Colon (tissue), 2 donors: ENCODE results near the gene HDLBP.

Source experiments
- FAIRE-seq: peaks from 2 replicates; lab custom pipeline; 2012; peaks lifted over from hg19 to GRCh38; lab: Jason Lieb, UNC
- donor health status: control.
- donor health status: control.

HDLBP gene

DNA sequence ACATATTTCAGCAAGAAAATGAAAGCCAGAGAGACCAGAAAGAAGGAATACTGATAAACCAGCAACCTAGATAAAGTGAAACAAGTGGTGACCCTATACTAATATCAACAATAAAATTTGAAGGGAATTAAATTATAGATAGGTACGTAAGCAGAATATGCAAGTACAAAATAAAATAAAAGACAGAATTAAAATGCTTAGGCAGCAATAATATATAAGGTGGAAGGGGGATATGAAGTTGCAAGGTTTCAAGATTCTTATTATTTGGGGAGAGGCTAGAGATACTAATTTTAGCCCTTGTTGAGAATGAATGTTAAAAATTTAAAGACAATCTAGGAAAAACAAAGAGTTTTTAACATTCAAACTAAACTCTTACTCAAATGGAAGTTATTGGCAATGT lies 39.6 kb downstream of the HDLBP start:
- no peak for FAIRE-seq

- FAIRE-seq = no peak
Measured at GRCh38 chr2:241275504-241275903, 40.0 kb downstream of the HDLBP start.

- no peak for FAIRE-seq
Measured at GRCh38 chr2:241274127-241274526, 41.3 kb downstream of the HDLBP start.

DNA sequence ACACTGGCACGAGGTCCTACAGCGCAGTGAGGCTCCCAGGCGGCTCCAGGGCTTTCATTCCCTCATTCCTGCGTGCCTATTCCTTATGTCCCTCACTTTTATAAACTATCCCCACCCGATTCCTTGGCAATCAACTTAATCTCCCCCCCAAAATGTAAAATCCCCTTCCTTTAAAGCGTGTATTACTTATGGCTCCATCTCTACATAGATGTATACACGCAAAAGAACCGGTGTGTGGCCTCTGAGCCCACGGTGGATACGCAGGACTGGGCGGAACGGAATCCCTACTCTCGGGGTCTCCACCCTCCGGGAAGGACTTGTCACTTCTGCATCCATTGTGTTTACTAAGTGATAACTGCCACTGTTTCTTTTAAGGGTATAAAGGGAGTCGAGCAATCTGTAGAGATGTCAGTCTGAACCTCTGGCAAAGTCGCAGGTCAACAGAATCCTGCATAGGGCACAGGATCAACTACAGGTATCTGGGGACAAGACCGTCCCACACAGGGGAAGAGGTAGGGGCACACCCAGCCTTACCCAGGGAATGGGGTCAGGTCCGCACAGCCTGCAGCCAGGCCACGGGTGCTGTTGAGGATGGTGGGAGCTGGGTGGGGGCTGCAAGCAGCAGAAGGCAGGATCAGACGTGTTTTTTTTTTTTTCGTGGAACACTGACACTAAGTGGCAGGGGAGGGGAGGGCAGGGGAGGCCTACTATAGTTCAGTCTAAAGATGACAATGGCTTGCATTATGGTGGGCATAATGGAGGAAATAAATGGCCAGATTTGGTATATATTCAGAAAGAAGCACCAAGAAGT lies 42.1 kb downstream of the HDLBP start:
- FAIRE-seq = no peak

- no peak for FAIRE-seq
Measured at GRCh38 chr2:241272303-241273209, 42.9 kb downstream of the HDLBP start.

- no peak for FAIRE-seq
Measured at GRCh38 chr2:241271706-241272302, 43.7 kb downstream of the HDLBP start.

DNA sequence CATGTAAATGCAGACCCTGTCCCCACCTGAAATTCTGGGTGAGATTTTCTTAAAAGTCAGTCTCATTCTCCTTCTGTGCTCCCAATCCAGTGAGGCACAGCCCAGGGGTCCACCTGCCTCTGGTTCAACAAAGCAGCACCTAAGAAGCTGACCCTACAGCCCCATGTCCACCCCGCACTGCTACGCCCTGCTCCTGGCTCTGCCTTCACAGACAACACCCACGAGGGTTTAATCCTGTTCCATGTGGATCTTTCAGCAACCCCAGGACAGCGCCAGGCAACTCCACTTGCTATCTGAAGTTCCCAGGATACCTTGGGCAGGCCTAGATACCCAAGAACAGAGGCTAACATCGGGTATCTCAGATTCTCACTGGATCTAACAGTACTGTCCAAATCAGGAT lies 44.9 kb downstream of the HDLBP start:
- FAIRE-seq = no peak

GRCh38 chr2:241269707-241270520 lies 45.6 kb downstream of the HDLBP start:
- FAIRE-seq = no peak

DNA sequence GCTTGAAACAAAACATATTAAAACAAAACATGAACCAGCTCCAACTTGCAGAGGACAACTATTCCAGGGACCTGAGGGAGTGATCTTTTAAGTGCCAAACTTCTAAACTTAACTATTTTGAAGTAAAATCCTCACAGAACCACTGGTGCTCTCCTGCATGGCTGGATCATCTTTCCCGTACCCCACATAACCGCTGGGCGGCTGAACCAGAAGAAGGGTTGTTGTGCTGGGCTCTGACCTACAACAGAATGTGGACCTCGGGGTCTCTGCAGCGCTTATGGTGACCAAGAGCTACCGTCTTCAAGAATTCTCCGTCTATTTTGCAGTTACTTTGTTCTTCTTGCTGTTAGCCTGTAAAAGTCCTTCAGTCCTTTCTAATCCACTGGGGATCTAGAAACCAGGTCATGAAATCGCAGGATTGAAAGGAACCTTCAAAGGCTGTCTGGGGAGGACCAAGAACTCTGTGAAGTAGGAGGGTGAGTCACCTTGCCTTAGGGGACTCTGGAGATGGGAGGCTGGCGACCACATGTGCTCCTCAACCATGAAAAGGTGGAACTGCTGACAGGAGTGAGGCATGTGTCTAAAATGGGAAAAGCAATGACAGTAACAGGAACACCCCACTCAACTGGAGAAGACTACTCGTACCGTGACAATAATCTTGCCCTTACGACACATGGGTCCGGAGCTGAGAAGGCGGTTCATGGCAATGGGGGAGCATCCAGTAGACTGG lies 46.6 kb downstream of the HDLBP start:
- FAIRE-seq = no peak

DNA sequence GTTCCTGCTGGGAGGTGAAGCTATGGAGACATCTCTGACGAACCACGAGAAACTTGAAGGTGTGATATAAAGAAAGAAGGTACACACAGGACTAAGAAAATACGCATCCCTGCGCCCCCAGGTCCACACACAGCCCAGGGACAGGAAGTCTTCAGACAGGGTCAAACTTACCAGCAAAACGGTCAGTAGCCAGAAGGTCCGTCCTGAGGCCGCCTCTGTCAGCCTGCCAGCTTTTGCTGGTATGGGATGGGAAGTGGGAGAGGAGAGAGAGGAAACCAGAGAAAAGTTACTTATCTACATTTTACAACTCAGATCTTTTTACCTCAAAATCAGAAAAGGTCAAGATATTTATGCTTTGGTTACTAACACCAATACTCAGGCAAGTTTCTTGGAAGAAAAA lies 47.2 kb downstream of the HDLBP start:
- FAIRE-seq = no peak

GRCh38 chr2:241267249-241268067 lies 48.0 kb downstream of the HDLBP start:
- FAIRE-seq = no peak

DNA sequence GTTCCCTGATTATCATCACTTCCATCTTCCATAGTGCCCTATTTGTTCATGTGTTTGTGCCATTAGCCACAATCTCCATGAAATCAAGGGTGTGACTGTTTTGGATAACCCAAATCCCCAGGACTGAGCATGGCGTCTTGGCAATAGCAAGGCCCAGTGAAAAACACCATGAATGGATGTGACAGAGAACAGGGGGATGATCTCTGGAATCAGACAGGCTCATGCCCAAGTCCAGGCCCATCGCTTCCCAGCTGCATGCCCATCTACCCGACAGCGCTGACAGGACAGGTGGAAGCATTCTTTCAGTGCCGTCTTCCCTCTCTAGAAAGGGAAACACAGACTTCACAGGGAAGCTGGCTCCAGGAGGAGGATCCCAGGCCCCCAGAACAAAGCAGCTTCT lies 50.0 kb downstream of the HDLBP start:
- FAIRE-seq = no peak

- no peak for FAIRE-seq
Measured at GRCh38 chr2:241263061-241263460, 52.4 kb downstream of the HDLBP start.

DNA sequence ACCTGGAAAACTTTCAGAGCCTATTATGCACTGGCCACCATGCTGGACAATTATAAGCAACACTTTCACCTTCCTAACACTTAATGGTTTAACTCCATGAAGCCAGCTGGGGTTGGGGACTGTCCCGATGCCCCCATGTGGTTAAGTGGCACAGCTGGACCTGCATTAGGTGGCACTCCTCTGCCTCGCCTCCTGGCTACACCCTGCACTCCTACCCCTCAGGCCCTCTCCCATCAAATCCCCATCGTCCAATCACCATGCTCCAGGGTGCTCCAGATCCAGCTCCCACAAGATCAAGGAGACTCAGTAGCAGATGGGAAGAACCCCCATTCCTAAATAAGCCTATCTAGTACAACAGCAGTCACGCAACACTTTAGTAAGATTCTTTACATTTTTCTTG lies 53.8 kb downstream of the HDLBP start:
- no peak for FAIRE-seq

- FAIRE-seq = no peak
Measured at GRCh38 chr2:241260911-241261310, 54.6 kb downstream of the HDLBP start.

DNA sequence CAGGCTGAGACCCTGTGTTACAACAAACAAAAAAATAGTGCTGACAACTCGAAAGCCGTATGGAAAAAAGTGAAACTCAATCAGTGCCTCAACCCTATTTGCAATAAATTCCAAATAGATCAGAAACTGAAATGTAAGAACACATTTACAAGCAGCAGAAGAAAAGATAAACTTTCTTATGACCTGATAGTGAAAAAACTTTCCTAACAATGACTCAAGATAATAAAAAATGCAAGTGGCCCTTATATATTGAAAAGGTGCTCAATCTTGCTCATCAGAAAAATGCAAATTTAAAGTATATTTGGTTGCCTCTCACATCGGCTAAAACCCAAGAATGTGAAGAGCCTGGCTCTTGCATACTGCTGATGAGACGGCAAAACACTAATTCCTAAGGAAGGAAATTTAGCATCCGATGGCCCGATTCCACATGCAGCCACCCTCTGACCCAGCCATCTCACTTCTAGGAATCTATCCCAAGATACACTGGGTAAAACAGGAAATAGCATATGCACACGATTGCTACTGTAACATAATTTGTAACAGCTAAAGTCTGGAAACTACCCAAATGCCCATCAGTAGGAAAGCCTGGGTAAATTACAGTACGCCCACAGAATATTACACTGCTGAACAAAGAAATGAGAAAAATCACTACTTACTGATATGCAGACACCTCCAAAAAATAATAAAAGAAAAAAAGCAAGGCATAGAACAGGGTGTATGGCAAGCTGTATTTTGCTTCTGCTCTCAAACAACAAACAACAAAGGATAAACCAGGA lies 56.8 kb downstream of the HDLBP start:
- no peak for FAIRE-seq

DNA sequence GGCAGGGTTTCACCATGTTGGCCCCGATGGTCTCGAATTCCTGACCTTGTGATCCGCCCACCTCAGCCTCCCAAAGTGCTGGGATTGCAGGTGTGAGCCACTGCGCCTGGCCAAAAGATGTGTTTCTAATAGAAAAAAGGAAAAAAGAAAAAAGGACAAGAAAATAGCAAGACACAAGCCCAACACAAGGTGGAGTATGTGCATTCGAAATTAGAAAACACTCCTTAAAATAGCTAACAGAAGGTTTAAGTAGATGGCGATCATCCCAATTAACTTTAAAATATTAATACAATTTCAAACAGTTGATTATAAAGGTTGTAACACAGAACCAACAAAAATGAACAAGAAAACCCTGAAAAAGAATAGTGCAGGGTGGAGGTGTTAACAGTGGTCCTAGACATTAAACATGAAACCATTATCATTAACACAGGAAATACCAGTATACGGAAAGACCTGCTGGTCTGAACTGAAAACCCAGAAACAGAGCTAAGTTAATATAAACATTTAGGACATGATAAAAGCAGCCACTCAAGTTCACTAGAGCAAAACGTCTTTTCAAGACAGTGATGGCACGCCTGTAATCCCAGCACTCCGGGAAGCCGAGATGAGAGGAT lies 57.9 kb downstream of the HDLBP start:
- FAIRE-seq = no peak

DNA sequence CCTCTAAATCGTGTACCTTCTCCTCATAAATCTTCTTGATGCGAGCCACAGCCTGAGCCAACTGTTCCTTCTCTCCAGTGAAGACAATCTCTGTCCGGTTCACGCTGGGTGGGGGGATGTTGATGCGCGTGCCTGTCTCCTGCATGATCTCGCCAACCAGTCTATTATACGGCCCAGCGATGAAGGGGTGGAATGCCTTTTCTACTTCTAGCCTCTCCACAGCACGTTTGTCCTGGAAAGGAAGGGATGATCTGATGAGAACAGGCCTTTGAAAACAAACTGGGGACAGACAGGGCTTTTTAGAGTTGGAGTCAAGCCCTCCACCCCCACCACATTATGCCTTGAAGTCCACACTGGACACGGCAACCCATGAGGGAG lies 59.3 kb downstream of the HDLBP start:
- no peak for FAIRE-seq

- no peak for FAIRE-seq
Measured at GRCh38 chr2:241255542-241256167, 59.8 kb downstream of the HDLBP start.
